ENCODE measurements around the gene ACSF3. TPM values are rescaled to one million over a fixed set of nuclear protein-coding genes. Genes with fewer than 3 reads are reported as not detected.

Gene ACSF3
- total RNA-seq, 1 experiment from 2014 or later: 74.5 TPM

DNA sequence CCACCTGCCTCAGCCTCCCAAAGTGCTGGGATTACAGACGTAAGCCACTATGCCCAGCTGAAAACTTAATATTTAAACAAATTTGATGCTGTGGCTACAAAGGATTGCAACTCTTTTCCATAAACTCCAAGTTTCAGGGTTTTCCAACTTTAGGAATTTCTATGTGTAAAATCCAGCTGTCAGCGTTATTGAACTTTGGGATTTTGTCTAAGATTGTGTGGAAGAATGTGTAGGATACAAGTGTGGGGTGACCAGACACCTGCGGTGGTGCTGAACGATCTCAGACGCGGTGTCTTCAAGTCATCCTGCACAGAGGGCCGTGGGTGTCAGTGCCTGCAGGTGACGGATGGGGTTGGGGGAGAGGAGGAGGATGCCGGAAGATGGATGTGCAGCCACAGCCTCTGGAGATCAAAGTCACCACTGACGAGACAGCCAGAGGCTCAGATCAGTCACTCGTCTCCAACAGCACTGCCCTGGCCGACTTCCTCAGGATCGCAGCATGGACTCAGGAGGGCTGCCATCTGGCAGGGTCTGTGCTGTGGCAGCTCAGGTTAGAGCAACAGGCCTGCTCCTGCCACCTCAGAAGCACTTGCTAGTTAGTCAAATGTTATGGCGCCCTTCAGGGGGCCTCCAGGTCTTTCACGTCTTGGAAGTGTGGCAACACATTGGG is 13.0 kb downstream of the ACSF3 start:
- no peak overlapping the region for H3K9ac ChIP-seq (ENCODE audit: low read length)
- H3K9me3 ChIP-seq (ENCODE audit: control insufficient read depth in 1 of 2, insufficient read depth in 1 of 2, low read depth in 1 of 2, low read length in 2 of 2): no peaks in the 10 kb centered on the region
- ChIA-PET RAD21 (ENCODE audit: low non-redundant PET in 1 of 2, low total read pairs in 2 of 2, uncharacterized antibody in 2 of 2, unreplicated experiment in 2 of 2) (no interaction called here), CTCF (no interaction called here), POLR2A (no interaction called here)
- peaks cover 5% of the 10 kb centered on the region for H3K79me2 ChIP-seq (ENCODE audit: insufficient read depth, low read length)
- no peaks in the 10 kb centered on the region for H3K9me2 ChIP-seq (ENCODE audit: insufficient read depth)
- H4K20me1 ChIP-seq (ENCODE audit: insufficient read depth): no peaks in the 10 kb centered on the region
- no peak overlapping the region for H3K4me3 ChIP-seq (replicated peaks in 1 of 2; ENCODE audit: low read depth in 1 of 2, low read length in 2 of 2)
- H3K27ac ChIP-seq (ENCODE audit: low read depth, low read length): no peak overlapping the region
- H2AFZ ChIP-seq (ENCODE audit: low read depth, low read length, poor library complexity, severe bottlenecking): no peak overlapping the region
- H3K36me3 ChIP-seq (ENCODE audit: control insufficient read depth in 1 of 2, insufficient read depth in 2 of 2, low read length in 2 of 2): peaks cover 20 to 30% of the 10 kb centered on the region in 2 experiments
- TF ChIP-seq TCF7L2 (IDR thresholded peaks at IDR 0.05; ENCODE audit: borderline replicate concordance, extremely low read depth, insufficient read depth, insufficient read length) (no peak), CBX3 (IDR thresholded peaks at IDR 0.05; ENCODE audit: low read depth) (no peak)
- TF ChIP-seq, protein P1, sequence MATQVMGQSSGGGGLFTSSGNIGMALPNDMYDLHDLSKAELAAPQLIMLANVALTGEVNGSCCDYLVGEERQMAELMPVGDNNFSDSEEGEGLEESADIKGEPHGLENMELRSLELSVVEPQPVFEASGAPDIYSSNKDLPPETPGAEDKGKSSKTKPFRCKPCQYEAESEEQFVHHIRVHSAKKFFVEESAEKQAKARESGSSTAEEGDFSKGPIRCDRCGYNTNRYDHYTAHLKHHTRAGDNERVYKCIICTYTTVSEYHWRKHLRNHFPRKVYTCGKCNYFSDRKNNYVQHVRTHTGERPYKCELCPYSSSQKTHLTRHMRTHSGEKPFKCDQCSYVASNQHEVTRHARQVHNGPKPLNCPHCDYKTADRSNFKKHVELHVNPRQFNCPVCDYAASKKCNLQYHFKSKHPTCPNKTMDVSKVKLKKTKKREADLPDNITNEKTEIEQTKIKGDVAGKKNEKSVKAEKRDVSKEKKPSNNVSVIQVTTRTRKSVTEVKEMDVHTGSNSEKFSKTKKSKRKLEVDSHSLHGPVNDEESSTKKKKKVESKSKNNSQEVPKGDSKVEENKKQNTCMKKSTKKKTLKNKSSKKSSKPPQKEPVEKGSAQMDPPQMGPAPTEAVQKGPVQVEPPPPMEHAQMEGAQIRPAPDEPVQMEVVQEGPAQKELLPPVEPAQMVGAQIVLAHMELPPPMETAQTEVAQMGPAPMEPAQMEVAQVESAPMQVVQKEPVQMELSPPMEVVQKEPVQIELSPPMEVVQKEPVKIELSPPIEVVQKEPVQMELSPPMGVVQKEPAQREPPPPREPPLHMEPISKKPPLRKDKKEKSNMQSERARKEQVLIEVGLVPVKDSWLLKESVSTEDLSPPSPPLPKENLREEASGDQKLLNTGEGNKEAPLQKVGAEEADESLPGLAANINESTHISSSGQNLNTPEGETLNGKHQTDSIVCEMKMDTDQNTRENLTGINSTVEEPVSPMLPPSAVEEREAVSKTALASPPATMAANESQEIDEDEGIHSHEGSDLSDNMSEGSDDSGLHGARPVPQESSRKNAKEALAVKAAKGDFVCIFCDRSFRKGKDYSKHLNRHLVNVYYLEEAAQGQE (IDR thresholded peaks at IDR 0.05; ENCODE audit: low read depth): no peak
- BruUV-seq (replicated peaks): no TSS peak
- H3K4me2 ChIP-seq (ENCODE audit: low read length): no peak overlapping the region
- no peaks in the 10 kb centered on the region for H3K27me3 ChIP-seq (ENCODE audit: insufficient read depth, low read length)
- H3K4me1 ChIP-seq (ENCODE audit: control insufficient read depth in 1 of 2, insufficient read depth in 2 of 2, low read length in 2 of 2): no peaks in the 10 kb centered on the region
- ATAC-seq (no peak), DNase-seq (ENCODE audit: low read depth, low spot score) (no peak)
- intact Hi-C loops (cut with micrococcal nuclease): no loop called here

GRCh38 chr16:89107203-89107582 is 13.5 kb downstream of the ACSF3 start:
- intact Hi-C loops (cut with micrococcal nuclease): no loop called here
- CTCF ChIA-PET: no interaction called here
- Histone ChIP-seq H3K4me2 (ENCODE audit: low read length) (no peak overlapping the region), H3K9ac (ENCODE audit: low read length) (no peak overlapping the region), H4K20me1 (ENCODE audit: insufficient read depth) (no peaks in the 10 kb centered on the region), H3K79me2 (ENCODE audit: insufficient read depth, low read length) (peaks cover 5% of the 10 kb centered on the region), H3K4me1 (ENCODE audit: control insufficient read depth in 1 of 2, insufficient read depth in 2 of 2, low read length in 2 of 2) (no peaks in the 10 kb centered on the region), H3K9me2 (ENCODE audit: insufficient read depth) (no peaks in the 10 kb centered on the region), H2AFZ (ENCODE audit: low read depth, low read length, poor library complexity, severe bottlenecking) (no peak overlapping the region), H3K36me3 (ENCODE audit: control insufficient read depth in 1 of 2, insufficient read depth in 2 of 2, low read length in 2 of 2) (peaks cover 21 to 29% of the 10 kb centered on the region in 2 experiments), H3K9me3 (ENCODE audit: control insufficient read depth in 1 of 2, insufficient read depth in 1 of 2, low read depth in 1 of 2, low read length in 2 of 2) (no peaks in the 10 kb centered on the region), H3K27me3 (ENCODE audit: insufficient read depth, low read length) (no peaks in the 10 kb centered on the region), H3K27ac (ENCODE audit: low read depth, low read length) (no peak overlapping the region), H3K4me3 (replicated peaks in 1 of 2; ENCODE audit: low read depth in 1 of 2, low read length in 2 of 2) (no peak overlapping the region)
- RAD21 ChIA-PET (ENCODE audit: low non-redundant PET in 1 of 2, low total read pairs in 2 of 2, uncharacterized antibody in 2 of 2, unreplicated experiment in 2 of 2): no interaction called here
- TF ChIP-seq ZNF274 (IDR thresholded peaks at IDR 0.05; ENCODE audit: low read depth, low read length): no peak
- no peak for DNase-seq (ENCODE audit: low read depth, low spot score)
- no TSS peak for BruUV-seq (replicated peaks)
- POLR2A ChIA-PET: no interaction called here
- ATAC-seq: no peak
